HG02884 (cell line): Measurements from ENCODE around the gene ADAMTS12.
A peak's percentile ranks its signal among the peaks of the same experiment; 100 is the strongest.

Source experiments
- ATAC-seq: cut with Tn5 transposase; IDR thresholded peaks from one replicate; pipeline ENCODE4 v1.9.1; 2021; ENCODE audit warnings: mild to moderate bottlenecking, moderate library complexity; ENCODE audit not compliant: unreplicated experiment

ADAMTS12 gene, protein sequence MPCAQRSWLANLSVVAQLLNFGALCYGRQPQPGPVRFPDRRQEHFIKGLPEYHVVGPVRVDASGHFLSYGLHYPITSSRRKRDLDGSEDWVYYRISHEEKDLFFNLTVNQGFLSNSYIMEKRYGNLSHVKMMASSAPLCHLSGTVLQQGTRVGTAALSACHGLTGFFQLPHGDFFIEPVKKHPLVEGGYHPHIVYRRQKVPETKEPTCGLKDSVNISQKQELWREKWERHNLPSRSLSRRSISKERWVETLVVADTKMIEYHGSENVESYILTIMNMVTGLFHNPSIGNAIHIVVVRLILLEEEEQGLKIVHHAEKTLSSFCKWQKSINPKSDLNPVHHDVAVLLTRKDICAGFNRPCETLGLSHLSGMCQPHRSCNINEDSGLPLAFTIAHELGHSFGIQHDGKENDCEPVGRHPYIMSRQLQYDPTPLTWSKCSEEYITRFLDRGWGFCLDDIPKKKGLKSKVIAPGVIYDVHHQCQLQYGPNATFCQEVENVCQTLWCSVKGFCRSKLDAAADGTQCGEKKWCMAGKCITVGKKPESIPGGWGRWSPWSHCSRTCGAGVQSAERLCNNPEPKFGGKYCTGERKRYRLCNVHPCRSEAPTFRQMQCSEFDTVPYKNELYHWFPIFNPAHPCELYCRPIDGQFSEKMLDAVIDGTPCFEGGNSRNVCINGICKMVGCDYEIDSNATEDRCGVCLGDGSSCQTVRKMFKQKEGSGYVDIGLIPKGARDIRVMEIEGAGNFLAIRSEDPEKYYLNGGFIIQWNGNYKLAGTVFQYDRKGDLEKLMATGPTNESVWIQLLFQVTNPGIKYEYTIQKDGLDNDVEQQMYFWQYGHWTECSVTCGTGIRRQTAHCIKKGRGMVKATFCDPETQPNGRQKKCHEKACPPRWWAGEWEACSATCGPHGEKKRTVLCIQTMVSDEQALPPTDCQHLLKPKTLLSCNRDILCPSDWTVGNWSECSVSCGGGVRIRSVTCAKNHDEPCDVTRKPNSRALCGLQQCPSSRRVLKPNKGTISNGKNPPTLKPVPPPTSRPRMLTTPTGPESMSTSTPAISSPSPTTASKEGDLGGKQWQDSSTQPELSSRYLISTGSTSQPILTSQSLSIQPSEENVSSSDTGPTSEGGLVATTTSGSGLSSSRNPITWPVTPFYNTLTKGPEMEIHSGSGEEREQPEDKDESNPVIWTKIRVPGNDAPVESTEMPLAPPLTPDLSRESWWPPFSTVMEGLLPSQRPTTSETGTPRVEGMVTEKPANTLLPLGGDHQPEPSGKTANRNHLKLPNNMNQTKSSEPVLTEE (N-terminal part only)

DNA sequence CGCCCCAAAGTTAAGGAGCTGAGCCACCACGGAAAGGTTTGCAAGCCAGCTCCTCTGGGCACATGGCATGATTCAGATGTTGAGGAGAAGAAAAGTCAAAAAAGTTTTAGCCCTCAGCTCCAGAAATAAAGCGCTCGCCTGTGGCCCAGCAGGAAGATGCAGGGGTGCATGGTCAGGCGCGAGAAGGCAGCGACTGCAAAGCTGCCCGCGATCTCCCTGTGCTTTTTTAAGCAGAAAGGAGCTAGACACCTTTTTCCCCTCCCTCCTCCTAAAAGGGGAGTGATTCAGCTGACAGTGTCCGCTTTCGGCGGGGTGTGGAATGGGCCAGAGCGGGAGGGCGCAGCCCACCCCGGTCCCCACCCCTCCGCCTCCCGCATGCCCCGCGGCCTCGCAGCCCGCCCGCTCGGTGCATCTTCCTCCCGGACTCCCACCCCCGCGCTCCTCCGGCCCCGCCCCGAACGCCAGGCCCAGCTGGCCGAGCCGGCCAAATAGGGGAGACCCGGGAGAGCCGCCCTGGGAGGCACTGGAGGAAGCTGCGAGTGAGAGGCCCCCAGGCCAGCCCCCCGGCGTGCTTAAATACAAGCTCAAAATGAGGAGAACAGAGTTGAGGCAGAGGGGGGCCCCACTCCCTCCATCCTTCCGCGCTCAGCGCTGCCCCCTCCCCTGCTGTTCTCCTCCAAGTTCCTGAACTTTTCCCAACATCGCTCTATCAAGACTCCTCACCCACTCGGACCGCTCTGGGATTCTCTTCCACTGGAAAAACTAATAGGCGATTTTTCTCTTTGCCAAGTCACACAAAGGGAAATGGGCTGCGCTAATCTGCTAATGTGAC lies at the start of gene ADAMTS12:
Gene ADAMTS12, minus strand, starts transcription at position 203 of the 832 bp plus-strand sequence. Its CDS starts 134 bp downstream, at position 69.
- ATAC-seq: no peak

DNA sequence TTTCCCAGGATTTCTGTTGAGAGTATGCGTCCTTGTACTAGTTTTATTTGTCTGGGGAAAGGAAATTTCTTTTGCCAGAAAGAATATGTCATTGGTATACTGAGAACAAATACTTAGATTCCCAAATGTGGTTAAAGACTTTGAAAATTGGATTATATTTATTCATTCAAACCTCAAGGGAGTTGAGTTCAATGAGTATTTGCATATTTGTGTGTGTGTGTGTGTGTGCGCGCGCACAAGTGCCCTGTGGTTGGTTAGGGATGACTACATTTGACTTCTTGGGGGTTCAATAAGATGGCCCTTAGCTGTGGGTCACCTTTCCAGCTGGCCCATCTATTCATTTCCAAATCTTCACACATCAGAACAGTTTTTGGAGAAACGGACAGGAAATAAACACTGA lies 49.3 kb upstream of the ADAMTS12 start:
- no peak for ATAC-seq

DNA sequence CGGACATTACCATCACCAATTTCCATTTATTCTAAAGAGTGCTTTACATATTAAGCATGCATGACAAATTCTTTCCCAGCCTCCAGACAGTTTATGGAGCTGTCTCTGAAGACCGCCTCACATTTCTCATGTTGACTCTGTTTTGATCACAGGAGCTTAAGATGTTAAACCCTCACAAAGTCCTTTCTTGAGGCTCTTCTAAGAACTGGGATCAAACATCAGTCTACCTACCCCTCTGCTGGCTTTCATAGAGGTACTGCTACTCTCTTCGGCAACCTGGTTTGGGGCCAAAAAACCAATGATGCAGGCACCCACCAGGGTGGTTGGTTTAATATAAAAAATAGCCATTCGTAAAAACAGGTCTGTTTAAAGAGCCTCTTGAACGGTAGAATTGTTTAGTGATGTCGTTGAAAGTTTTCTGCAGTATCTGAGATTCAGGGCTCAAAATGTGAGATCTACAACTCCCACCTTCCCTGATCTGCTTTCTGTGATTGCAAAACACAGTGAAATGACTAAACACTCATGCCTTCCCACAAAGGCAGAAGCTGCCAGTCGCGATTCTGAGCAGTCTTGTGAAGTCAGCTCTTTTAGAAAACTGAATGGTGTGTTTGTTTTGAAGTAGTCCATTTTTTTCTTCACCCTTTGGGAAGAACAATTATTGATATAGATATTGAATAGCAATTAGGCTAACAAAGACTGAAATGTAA lies 47.9 kb upstream of the ADAMTS12 start:
- ATAC-seq: no peak

DNA sequence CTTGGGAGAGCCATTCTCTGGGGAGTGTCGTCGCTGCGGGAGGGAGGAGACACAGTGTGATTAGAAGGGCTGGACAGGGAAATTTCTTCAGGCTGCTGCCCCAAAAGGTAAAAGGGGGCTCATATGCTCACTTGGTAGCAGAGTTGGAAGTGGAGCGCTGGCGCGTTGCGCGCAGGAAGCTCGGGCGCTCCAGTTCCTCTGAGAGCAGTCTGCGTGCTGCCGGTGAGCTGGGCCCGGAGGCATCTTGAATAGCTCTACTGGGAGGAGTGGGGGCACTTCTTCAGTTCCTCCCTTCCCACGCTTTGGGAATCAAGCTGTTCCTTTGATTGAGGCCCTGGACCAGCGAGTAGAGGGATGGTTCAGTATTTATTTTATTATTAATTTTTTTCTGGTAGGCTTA lies 47.1 kb upstream of the ADAMTS12 start:
- ATAC-seq: no peak

DNA sequence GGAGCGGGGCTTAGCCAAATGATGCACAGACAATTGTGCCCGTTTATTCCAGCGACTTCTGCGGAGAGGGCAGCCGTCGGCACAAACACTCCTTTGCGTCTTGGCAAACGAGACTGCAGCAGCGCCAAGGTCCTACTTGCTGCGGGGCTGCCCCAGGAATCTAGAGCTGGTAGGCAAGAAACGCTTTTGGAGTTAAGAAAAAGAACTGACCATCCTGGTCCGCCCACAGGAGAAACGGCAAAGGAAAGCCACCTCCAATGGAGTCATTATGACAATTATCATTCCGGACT lies 46.7 kb upstream of the ADAMTS12 start:
- ATAC-seq: no peak

DNA sequence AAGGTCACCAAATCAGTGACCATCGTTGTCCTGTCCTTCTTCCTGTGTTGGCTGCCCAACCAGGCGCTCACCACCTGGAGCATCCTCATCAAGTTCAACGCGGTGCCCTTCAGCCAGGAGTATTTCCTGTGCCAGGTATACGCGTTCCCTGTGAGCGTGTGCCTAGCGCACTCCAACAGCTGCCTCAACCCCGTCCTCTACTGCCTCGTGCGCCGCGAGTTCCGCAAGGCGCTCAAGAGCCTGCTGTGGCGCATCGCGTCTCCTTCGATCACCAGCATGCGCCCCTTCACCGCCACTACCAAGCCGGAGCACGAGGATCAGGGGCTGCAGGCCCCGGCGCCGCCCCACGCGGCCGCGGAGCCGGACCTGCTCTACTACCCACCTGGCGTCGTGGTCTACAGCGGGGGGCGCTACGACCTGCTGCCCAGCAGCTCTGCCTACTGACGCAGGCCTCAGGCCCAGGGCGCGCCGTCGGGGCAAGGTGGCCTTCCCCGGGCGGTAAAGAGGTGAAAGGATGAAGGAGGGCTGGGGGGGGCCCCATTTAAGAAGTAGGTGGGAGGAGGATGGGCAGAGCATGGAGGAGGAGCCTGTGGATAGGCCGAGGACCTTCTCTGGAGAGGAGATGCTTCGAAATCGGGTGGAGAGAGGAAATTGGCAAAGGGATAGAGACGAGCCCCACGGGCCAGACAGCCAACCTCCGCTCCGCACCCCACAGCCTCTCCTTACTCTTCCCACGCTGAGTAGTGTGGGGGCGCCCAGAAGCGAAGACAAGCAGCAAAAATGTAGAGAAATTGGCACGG lies 46.1 kb upstream of the ADAMTS12 start:
- ATAC-seq: no peak

DNA sequence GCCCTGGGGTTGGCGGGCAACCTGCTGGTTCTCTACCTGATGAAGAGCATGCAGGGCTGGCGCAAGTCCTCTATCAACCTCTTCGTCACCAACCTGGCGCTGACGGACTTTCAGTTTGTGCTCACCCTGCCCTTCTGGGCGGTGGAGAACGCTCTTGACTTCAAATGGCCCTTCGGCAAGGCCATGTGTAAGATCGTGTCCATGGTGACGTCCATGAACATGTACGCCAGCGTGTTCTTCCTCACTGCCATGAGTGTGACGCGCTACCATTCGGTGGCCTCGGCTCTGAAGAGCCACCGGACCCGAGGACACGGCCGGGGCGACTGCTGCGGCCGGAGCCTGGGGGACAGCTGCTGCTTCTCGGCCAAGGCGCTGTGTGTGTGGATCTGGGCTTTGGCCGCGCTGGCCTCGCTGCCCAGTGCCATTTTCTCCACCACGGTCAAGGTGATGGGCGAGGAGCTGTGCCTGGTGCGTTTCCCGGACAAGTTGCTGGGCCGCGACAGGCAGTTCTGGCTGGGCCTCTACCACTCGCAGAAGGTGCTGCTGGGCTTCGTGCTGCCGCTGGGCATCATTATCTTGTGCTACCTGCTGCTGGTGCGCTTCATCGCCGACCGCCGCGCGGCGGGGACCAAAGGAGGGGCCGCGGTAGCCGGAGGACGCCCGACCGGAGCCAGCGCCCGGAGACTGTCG lies 45.4 kb upstream of the ADAMTS12 start:
- ATAC-seq: no peak

DNA sequence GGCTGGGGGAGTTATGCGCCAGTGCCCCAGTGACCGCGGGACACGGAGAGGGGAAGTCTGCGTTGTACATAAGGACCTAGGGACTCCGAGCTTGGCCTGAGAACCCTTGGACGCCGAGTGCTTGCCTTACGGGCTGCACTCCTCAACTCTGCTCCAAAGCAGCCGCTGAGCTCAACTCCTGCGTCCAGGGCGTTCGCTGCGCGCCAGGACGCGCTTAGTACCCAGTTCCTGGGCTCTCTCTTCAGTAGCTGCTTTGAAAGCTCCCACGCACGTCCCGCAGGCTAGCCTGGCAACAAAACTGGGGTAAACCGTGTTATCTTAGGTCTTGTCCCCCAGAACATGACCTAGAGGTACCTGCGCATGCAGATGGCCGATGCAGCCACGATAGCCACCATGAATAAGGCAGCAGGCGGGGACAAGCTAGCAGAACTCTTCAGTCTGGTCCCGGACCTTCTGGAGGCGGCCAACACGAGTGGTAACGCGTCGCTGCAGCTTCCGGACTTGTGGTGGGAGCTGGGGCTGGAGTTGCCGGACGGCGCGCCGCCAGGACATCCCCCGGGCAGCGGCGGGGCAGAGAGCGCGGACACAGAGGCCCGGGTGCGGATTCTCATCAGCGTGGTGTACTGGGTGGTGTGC lies 44.7 kb upstream of the ADAMTS12 start, which contains the start of gene RXFP3:
Gene RXFP3, plus strand, starts transcription at position 6 of the 636 bp plus-strand sequence. Its CDS starts 355 bp downstream, at position 361.
- ATAC-seq: no peak

DNA sequence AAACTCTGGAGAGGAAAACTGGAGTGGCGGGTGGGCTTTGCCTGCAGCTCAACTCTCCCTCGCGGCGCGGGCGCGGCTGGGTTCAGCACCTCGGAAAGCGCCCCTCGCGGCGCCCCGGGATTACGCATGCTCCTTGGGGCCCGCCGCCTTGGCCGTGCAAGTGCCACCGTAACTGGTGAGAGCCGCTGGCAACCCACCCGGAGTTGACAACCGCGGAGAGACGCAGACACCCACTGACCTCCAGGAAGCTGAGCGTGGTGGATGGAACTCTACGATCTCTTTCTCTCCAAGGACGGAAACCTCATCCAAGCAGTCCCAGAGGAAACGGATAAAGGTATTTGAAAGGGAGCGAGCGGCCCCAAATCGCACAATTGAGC lies 44.2 kb upstream of the ADAMTS12 start:
- no peak for ATAC-seq

DNA sequence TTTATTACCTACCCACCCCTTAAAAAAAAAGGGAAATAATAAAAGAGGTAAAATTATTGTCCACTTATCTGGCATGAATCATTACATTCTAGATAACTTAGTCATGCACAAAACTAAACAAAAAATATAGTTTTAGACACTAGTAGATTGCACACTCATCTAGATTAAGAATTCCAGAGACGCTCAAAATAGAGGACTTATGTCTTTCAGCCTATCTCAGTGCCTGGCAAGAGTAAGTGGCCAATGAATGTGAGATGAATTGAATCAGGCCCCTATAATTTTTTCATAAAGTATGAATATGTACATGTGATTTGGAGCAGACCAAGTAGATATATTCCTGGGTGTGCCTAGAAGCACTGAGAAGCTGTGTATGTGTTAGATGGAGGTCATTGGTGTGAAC lies 42.4 kb upstream of the ADAMTS12 start:
- peak; percentile 35 for ATAC-seq

DNA sequence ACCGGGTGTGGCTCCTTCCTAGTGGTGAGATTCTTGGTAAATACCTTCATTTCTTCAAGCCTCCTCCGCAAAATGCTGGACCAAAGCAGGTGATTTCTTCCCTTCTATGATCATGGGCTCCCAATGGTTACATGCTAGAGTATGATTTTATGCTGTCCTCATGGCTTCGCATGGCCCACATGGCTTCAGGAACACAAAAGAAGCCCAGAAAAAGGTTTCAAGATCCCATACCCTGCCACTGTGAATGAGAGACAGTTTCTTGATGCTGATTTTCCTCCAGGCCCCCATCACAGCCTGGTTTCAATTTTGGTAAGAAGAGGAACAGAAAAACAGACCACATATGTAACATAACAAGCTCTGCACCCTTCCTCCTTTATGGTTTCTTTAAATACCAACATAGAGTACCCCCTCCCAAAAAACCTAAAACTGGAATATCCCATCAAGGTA lies 42.0 kb upstream of the ADAMTS12 start:
- ATAC-seq: peak; percentile 92

DNA sequence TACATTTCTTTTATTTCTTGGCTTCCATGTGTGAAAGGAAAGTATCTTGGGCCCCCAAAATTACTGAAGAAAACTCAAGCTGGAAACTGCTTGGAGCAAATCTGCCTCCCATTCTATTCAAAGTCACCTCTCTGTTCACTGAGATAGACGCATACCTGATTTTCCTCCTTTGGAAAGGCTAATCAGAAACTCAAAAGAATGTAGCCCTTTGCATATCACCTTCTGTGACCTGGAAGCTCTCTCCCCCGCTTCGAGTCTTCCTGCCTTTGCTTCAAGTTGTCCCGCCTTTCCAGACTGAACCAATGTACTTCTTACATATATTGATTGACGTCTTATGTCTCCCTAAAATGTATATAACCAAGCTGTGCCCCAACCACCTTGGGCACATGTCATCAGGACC lies 39.3 kb upstream of the ADAMTS12 start:
- ATAC-seq: no peak

DNA sequence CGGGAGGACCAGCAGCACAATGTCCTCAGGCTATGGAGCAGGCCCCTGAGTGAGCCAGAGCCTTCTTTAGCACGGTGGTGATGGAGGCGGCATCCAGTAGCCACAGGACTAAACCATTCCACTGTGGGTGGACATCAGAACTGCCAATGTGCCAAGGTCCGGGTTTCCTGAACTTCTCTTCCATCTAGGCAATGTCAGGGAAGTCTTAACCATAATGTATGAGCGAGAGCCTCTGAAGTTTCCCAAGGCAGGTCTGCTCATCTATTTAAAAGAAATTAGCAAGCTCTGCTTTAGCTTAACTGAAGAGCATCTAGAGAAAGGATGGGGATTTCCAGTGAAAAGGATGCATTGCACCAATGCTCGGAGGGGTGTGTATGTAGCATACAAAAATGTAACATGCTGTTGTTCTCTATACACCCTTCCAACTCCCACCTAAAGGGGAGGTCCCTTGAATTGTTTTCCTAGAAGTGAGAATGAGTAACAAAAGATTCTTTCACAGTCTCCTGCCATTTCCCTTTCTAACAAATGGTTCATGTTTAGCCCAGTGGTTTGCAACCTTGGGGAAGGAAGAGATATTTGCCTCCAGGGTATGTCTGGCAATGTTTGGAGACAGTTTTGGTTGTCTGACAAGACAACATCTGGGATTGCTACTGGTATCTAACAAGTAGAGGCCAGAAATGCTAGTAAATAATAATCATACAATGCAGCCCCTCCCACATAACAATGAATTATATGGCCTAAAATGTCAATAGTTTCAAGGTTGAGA lies 38.3 kb upstream of the ADAMTS12 start:
- no peak for ATAC-seq

DNA sequence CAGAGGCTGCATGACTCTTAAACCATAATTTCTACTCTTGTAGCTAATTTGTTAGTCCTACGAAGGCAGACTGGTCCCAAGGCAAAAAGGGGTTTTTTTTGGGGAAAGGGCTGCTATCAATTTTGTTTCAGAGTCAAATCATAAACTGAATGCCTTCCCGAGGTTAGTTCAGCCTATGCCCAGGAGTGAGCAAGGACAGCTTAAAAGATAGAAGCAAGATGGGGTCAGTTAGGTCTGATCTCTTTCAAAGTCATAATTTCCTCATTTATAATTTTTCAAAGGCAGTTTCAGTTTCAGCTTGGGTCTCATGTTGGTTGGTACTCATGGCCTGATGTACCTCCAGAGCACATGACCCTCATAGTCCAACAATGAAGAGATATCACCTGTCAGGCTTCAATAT lies 36.5 kb upstream of the ADAMTS12 start:
- ATAC-seq: no peak

DNA sequence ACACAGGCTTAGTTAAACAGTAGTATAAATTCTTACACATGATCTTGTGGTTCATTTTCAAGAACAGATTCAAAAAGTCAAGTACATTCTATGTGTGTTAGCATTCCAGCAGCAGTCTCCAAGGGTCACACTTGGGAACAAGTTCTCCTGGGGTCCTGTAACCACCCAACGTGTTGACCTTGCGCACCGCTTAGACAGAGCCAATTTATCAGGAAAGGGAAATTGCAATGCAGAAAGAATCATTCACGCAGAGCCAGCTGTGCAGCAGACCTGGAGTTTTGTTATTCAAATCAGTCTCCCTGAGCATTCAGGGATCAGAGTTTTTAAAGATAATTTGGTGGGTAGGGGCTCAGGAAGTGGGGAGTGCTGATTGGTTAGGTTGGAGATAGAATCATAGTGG lies 35.9 kb upstream of the ADAMTS12 start:
- ATAC-seq: no peak

DNA sequence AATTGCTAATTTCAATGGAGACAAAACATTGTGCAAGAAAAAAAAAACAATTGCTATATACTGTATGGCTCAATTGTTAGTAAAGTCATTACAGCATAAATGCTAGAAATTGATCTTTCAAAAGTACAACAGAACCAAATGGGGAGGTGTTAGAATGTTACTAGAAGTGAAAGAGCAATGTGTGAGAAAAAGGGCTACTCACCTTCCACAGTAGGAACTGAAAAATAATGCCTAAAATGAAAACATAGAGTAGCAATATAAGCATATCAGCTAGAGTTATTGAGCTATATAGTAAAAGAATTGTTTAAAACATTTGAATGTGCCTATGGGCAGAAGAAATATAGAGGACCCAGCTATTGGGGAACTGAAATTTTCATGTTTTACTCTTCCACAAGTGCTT lies 33.5 kb upstream of the ADAMTS12 start:
- no peak for ATAC-seq

DNA sequence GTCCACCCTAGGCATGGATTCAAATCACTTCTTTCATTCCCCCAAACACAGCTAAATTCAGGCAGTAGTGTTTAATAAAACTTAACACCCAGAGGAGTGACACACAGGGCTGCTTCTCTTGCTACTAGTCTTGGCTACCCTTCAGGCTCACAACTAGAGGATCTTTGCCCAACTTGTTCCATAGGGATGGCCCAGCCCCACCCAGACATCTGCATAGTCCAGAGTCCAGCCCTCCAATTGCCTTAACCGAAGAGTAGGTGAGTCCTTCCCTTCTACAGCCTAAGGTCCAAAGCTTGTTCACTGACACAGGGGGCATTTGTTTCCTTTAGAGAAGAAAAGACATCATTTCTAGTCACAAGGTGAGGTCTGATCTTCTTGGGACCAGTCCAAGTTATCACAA lies 29.2 kb upstream of the ADAMTS12 start:
- no peak for ATAC-seq
